Spleen (tissue), 7 donors: ENCODE measurements around the gene CARD16.
"Not testable (repeated sequence)": the region's sequence is repeated elsewhere in the genome, so short reads cannot be mapped to it uniquely, and the experiment has no call there.

Source experiments
- CTCF ChIP-seq, 11 experiments: fragments of 200-600 bp in 7 of 11; fragments of 450-650 bp in 4 of 11; sonication (generic) in 4 of 11; IDR thresholded peaks in 8 of 11; conservative IDR thresholded peaks in 3 of 11; 1 replicate in 7 of 11; 2 replicates in 4 of 11; pipeline versions ENCODE4 v1.4.0 to v1.8.0; 2016 to 2021; ENCODE audit warnings: antibody characterized with exemption in 11 of 11, inconsistent platforms in 4 of 11, mild to moderate bottlenecking in 1 of 11
- POLR2A ChIP-seq, 3 donors: fragments of 450-650 bp; IDR thresholded peaks; one replicate each; pipeline ENCODE4 v1.5.1; 2017; ENCODE audit warnings: antibody characterized with exemption in 3 of 3, mild to moderate bottlenecking in 1 of 3
- donor health status: DM: no; HTN: no; CAD: no; lungs with moderate emphysema.
- donor health status: DM: no; HTN: no; CAD: no.
- donor health status: DM: no; HTN: no; CAD: no.

GRCh38 chr11:105063245-105063941, 18.3 kb upstream of the CARD16 start:
- TF ChIP-seq CTCF (IDR thresholded peaks at IDR 0.05 in 8 of 11, conservative IDR thresholded peaks at IDR 0.05 in 3 of 11); POLR2A (IDR thresholded peaks at IDR 0.05): not testable (repeated sequence)
